NCI-H146 (cell line): ENCODE data around the gene TMEM161B.
"Not testable (repeated sequence)": the region's sequence is repeated elsewhere in the genome, so short reads cannot be mapped to it uniquely, and the experiment has no call there.

Source experiments
- DNase-seq: peaks from one replicate; lab custom pipeline; 2025; lab: John Stamatoyannopoulos, UW

Gene TMEM161B

DNA sequence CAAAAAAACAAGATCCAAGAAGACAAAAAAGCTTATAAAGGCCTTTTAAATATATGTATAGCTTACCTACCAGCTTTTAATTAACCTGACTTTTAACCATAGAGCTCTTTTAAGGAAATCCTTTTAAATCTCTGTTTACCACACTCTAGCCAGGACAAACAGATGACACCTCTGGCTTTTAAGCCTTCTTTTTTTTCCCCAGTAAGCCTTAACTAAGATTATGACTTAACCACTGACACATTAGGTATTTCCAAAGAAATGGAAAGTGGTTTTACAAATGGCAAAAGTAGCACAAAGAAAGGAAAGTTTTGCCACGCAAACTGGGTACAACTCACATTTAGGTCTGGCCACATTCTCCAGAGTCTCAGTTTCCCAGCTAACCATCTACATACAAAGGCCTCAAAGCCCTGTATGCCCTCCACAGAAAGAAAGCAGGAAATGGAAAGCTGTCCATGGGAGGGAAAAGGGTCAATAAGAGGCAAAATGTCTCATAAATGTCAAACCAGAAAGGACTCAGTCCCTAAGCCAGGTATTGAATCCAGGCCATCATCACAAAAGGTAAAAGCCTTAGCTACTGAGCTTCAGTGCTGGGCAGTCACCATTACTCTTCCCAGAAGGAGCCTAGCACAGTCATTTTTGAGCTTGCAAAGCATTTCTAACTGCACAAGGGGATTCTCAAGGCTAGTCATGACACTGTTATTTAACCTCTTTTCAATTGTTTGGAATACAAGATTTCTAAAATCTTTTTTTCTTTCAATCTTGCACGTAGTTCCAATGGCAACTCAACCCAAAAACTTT, 19.7 kb downstream of the TMEM161B start:
- no peak for DNase-seq

DNA sequence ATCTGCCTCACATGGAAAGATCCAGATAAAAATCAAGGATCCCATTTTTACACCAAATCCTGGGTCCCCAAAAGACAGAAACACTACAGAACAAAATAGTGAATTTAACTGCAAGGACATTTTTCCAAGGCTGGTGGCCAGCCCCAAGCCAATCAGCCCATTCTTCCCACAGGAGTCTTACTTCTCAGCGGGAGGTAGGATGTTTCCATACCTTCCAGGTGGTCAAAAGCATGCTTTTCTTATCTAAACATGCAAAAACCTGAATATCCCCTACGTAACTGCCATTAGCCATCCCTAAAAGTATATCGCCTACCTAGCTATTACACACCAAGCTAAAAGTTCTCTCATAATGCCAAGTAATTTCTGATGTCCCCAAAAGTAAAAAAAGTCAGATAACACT, 20.6 kb downstream of the TMEM161B start:
- DNase-seq = no peak

- DNase-seq = no peak
These were observed 22.8 kb downstream of the TMEM161B start for GRCh38 chr5:88245893-88246244.

DNA sequence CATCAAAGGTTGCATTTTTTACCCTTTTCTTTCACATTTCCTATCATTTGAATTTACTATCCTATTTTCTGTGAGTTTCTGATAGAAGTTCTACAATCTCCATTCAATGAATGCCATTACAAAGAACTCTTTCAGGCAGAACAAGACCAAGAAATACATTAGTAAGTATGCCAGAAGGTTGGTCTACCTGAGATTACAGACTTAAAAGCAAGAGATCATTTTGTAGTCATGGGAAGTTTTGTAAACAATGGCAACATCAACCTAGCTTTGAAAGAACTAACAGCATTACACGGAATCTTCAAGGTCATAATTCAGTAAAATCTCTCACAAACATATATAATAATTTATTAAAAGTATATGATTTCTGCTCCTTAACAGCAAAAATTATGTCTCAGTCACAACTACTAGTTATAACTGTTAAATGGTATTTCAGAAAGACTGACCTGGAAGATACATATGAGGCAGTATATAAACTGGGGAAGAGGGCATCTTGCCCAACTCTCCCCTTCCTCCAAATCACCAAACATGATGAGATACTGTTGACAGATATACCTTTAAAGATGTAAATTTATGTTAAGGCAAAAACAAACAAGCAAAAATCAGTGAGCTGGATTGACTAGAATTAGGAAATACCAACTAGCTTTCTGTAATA, 23.3 kb downstream of the TMEM161B start:
- DNase-seq = no peak

- DNase-seq = no peak
These were observed 24.0 kb downstream of the TMEM161B start for GRCh38 chr5:88244686-88245085.

- peak; percentile 72 for DNase-seq
These were observed 25.2 kb downstream of the TMEM161B start for GRCh38 chr5:88243493-88243892.

- no peak for DNase-seq
These were observed 29.9 kb downstream of the TMEM161B start for GRCh38 chr5:88238732-88239131.

DNA sequence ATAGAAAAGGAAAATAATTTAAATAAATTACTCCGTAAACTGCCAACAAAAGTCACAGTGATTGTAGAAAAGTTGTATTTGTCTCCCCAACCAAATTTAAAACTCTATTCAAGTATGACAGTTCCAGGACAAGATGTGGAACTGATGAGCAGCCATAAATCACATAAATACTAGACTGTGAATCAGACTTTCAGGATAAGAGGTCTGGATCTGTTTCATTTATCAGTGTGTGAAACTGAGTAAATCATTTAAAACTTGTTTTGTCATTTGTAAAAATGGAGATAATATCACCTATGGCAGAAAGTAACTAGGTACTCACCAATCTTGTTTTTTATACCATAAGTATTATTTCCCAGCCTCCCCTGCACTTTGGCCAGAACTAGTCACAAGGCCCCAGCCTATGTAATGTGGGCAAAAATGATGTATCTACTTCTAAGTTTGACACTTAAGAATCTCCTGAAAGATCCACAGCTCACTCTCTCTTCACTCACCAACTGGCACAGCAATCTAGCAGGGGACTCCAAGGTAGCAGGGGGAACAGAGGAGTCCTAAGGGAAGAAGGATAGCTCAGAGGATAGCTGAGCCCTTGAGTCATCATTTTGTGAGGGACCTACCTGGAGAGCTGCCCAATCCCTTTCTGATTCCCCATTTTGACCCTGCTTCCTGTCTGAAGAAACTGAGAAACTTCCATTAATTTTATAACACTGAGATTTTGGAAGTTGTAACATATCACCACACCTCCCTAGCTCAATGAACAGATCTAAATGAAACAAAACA, 31.6 kb downstream of the TMEM161B start:
- no peak for DNase-seq

DNA sequence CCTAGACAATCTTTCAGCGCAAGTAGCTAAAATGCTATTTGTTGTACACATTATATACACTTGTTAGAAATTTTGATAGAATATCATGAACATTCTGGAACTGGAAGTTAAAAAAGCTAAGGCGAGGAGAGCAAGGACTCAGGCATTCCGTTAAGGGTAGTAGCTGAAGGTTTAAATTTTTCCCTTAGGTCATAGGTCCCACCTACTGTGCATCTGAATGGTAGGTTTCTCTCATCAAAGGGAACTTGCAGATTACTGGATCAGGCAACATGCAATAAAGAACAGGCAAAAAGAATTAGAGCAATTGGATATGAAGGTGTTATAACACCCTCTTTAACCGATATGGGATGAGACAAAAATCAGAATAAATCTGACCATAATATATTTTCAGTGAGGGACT, 32.8 kb downstream of the TMEM161B start:
- no peak for DNase-seq

GRCh38 chr5:88235346-88235745, 33.3 kb downstream of the TMEM161B start:
- no peak for DNase-seq

DNA sequence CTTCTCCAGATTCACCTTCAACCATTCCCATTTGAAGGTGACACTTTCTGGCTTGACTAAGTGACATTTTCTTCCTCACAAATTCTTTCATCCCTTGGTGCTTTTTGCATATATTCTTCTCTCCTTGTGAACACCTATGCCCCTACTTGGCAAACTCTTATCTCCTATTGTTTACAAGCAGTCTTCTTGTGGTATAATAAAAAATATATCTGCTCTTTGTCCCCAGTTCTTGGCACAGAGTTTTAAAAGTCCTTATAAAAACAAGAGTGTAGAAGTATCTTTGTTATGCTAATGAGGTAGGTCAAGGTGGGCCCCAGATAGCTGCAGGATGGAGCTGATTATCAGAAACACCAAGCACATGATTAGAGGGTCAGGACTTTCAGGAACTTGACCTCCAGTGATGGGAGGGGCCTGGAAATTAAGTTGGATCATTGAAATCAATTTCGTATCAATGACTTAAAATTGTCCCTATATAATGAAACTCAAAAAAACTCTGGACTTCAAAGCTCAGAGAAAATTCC, 38.0 kb downstream of the TMEM161B start:
- no peak for DNase-seq

GRCh38 chr5:88226881-88227450, 41.7 kb downstream of the TMEM161B start:
- no peak for DNase-seq

DNA sequence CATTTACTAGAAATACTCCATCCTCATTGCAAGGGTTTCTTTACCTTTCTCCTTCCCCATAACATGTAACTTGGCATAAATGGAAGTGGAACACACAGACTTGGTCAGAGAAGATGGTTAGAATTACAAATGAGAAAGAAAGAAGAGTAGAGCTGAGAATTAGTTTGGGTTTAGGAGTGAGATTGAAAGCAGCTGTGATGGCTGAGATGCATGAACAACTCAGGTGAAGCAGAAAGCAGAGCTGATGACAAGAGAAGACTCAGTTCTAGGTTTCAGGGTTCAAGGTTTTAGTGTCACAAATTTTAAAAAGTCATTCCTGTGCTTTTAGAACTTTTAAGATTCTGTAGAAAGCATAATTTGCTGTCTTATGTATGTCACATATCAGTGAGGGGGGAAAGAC, 54.0 kb downstream of the TMEM161B start:
- DNase-seq = no peak

DNA sequence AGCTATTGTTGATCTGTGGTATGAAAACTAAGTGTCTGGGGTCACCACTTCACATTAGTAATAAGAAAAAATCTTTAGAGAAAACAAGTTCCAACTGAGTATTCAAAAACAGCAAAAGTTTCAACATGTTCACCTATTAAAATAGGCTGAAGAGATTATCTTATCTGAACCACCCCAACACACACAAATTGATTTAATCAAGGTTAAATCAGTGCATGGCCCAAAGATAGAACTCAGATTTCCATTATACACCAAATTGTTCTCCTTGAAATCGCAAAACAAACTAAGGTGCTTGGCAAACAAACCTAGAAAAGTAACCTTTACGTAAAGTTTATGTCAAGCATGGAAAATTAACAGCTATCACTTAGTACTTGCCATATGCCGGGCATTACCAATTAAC, 61.1 kb downstream of the TMEM161B start:
- DNase-seq = no peak

- DNase-seq = no peak
These were observed 64.5 kb downstream of the TMEM161B start for GRCh38 chr5:88203981-88204750.

GRCh38 chr5:88195636-88196035, 73.0 kb downstream of the TMEM161B start:
- no peak for DNase-seq

- no peak for DNase-seq
These were observed 74.7 kb downstream of the TMEM161B start for GRCh38 chr5:88193896-88194295.

GRCh38 chr5:88190106-88190834, 78.4 kb downstream of the TMEM161B start:
- no peak for DNase-seq

GRCh38 chr5:88189484-88189883, 79.2 kb downstream of the TMEM161B start:
- DNase-seq = not testable (repeated sequence)

DNA sequence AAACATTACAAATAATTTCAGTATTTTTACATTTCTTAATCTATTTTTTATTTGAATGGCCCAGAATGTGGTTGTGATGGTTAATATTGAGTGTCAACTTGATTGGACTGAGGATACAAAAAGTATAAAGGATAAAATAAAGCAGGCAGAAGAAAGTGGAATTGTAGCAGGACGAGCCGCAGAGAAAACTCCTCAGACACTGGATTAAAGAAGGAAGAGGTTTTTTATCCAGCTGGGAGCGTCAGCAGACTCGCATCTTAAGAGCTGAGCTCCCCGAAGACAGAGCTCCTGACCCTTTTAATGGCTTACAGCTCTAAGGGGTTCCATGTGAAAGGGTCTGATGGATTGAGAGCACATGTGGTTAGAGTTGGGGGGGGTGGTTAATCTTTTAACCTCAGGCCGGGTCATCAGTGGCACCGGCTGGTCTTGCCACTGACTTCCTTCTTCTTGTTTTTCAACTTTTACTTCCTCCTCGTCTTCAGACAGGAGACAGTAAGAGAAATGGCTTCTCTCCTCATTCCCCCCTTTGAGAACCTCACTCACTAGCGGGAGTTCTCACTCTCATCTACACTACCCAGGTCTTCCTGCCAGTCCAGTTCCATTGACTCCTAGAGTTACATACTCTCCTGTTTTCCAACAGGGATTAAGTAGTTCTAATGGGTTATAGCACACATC, 80.0 kb downstream of the TMEM161B start:
- no peak for DNase-seq
